Skin epidermis (tissue), 12 donors: ENCODE measurements around the gene PLEKHN1.
"Not testable (repeated sequence)": the region's sequence is repeated elsewhere in the genome, so short reads cannot be mapped to it uniquely, and the experiment has no call there.

ENCODE experiments used
- H3K27ac ChIP-seq, 21 experiments: fragments of 200-600 bp; sonication (generic) in 11 of 21; one replicate each; pipeline ENCODE4 v1.5.0; 2020; ENCODE audit warnings: mild to moderate bottlenecking in 3 of 21, inconsistent platforms in 2 of 21, moderate library complexity in 2 of 21
- H3K4me3 ChIP-seq, 7 experiments: fragments of 200-600 bp; sonication (generic) in 2 of 7; one replicate each; pipeline ENCODE4 v1.5.0; 2020; ENCODE audit warnings: inconsistent platforms in 2 of 7, mild to moderate bottlenecking in 2 of 7, moderate library complexity in 1 of 7

The PLEKHN1 gene

GRCh38 chr1:981955-982558, 15.8 kb downstream of the PLEKHN1 start, which contains the start of gene PERM1:
Gene PERM1, minus strand, starts transcription at chr1:982093. Its CDS starts 1,064 bp downstream, at chr1:981029.
- Histone ChIP-seq H3K4me3 (no peak within 1 kb of the TSS), H3K27ac (no peak within 1 kb of the TSS)

GRCh38 chr1:982765-983436, 16.6 kb downstream of the PLEKHN1 start:
- Histone ChIP-seq H3K4me3 (no peak overlapping the region), H3K27ac (no peak overlapping the region)

GRCh38 chr1:983798-984475, 17.7 kb downstream of the PLEKHN1 start:
- Histone ChIP-seq H3K4me3 (no peak overlapping the region), H3K27ac (no peak overlapping the region)

- H3K27ac ChIP-seq, result no peak overlapping the region
- H3K4me3 ChIP-seq, result no peak overlapping the region
Observed at GRCh38 chr1:984476-984814, 18.2 kb downstream of the PLEKHN1 start.

- H3K4me3 ChIP-seq, result no peak overlapping the region
- no peak overlapping the region for H3K27ac ChIP-seq
Observed at GRCh38 chr1:985126-985525, 18.8 kb downstream of the PLEKHN1 start.

- not testable (repeated sequence) for H3K27ac ChIP-seq, H3K4me3 ChIP-seq
Observed at GRCh38 chr1:988061-988460, 21.8 kb downstream of the PLEKHN1 start.

- not testable (repeated sequence) for H3K4me3 ChIP-seq, H3K27ac ChIP-seq
Observed at GRCh38 chr1:991275-991674, 25.0 kb downstream of the PLEKHN1 start.

- no peak overlapping the region for H3K4me3 ChIP-seq
- H3K27ac ChIP-seq, result no peak overlapping the region
Observed at GRCh38 chr1:991895-992294, 25.6 kb downstream of the PLEKHN1 start.

GRCh38 chr1:992362-992761, 26.1 kb downstream of the PLEKHN1 start:
- Histone ChIP-seq H3K4me3 (no peak overlapping the region), H3K27ac (no peak overlapping the region)

GRCh38 chr1:993379-993995, 27.2 kb downstream of the PLEKHN1 start:
- no peak overlapping the region for H3K4me3 ChIP-seq
- no peak overlapping the region for H3K27ac ChIP-seq

- H3K27ac ChIP-seq, H3K4me3 ChIP-seq: not testable (repeated sequence)
Observed at GRCh38 chr1:994546-994945, 28.3 kb downstream of the PLEKHN1 start.

GRCh38 chr1:995665-996633, 29.7 kb downstream of the PLEKHN1 start:
- no peak overlapping the region for H3K4me3 ChIP-seq
- H3K27ac ChIP-seq, result no peak overlapping the region

- H3K27ac ChIP-seq, result no peak overlapping the region
Observed at GRCh38 chr1:996851-997712, 30.8 kb downstream of the PLEKHN1 start.

GRCh38 chr1:997713-997992, 31.4 kb downstream of the PLEKHN1 start:
- H3K4me3 ChIP-seq, result peak overlapping the region in 1 of 7 experiments; percentile 49
- H3K27ac ChIP-seq, result no peak overlapping the region

More at GRCh38 chr1:996851-997712, 30.8 kb downstream of the PLEKHN1 start:
- no peak overlapping the region for H3K4me3 ChIP-seq

GRCh38 chr1:997993-998744, 31.9 kb downstream of the PLEKHN1 start:
- Histone ChIP-seq H3K27ac (peak overlapping the region in 4 of 21 experiments; percentile 74 to 91 (median 80)), H3K4me3 (peak overlapping the region; percentile 33 to 51 (median 50))

GRCh38 chr1:998745-998994, 32.4 kb downstream of the PLEKHN1 start:
- H3K4me3 ChIP-seq, result peak overlapping the region; percentile 33 to 51 (median 50)
- H3K27ac ChIP-seq, result peak overlapping the region in 10 of 21 experiments; percentile 74 to 98 (median 88)

GRCh38 chr1:998995-999724, 32.9 kb downstream of the PLEKHN1 start:
- Histone ChIP-seq H3K4me3 (peak overlapping the region; percentile 33 to 51 (median 50)), H3K27ac (peak overlapping the region in 19 of 21 experiments; percentile 14 to 98 (median 82))
